Brain microvascular endothelial cell (primary cell): ENCODE measurements around the gene AMER3.

Source experiments
- DNase-seq: peaks from one replicate; pipeline ENCODE4 v3.0.0-alpha.2; 2020
- H3K27ac ChIP-seq: fragments of 250-450 bp; sonication (Bioruptor Pico); 2 replicates; pipeline ENCODE4 v1.5.1; 2020; ENCODE audit warnings: mild to moderate bottlenecking, moderate library complexity
- H3K27me3 ChIP-seq: fragments of 250-450 bp; sonication (Bioruptor Pico); replicated peaks from 2 replicates; pipeline ENCODE4 v1.5.1; 2020; ENCODE audit warnings: mild to moderate bottlenecking
- H3K36me3 ChIP-seq: fragments of 250-450 bp; sonication (Bioruptor Pico); replicated peaks from 2 replicates; pipeline ENCODE4 v1.5.1; 2020; ENCODE audit warnings: mild to moderate bottlenecking
- H3K4me3 ChIP-seq: 2 replicates; pipeline ENCODE4 v1.5.1; 2011; ENCODE audit warnings: low read depth, mild to moderate bottlenecking, control low read depth, low read length, moderate library complexity
- CTCF ChIP-seq: IDR thresholded peaks from 2 replicates; pipeline ENCODE4 v1.5.1; 2011; ENCODE audit warnings: low read depth, mild to moderate bottlenecking, moderate library complexity, low read length, control low read depth, inconsistent platforms; ENCODE audit errors: missing control alignments
- in situ Hi-C: cut with HindIII; loops from 2 replicates; pipeline ENCODE4 v1.10.0; 2017; ENCODE audit warnings: low sequenced_read_pairs, low pct_ligation_motif_present

Gene AMER3

GRCh38 chr2:130759906-130760753 is 4.8 kb downstream of the AMER3 start:
- DNase-seq, result no peak
- Histone ChIP-seq H3K4me3 (no peak overlapping the region), H3K36me3 (no peaks in the 10 kb centered on the region), H3K27me3 (peaks cover 12% of the 10 kb centered on the region), H3K27ac (no peak overlapping the region)
- in situ Hi-C loops, result no loop called here
- no peak for TF ChIP-seq CTCF

- TF ChIP-seq CTCF, result no peak
- Histone ChIP-seq H3K4me3 (no peak overlapping the region), H3K27ac (no peak overlapping the region), H3K27me3 (peaks cover 7% of the 10 kb centered on the region), H3K36me3 (no peaks in the 10 kb centered on the region)
- DNase-seq, result no peak
- in situ Hi-C loops, result no loop called here
These were observed 5.7 kb downstream of the AMER3 start for GRCh38 chr2:130760754-130761751.

- in situ Hi-C loops, result no loop called here
- no peak overlapping the region for H3K4me3 ChIP-seq
- TF ChIP-seq CTCF, result no peak
- peaks cover under 1% of the 10 kb centered on the region for H3K27me3 ChIP-seq
- no peaks in the 10 kb centered on the region for H3K36me3 ChIP-seq
- DNase-seq, result no peak
- H3K27ac ChIP-seq, result no peak overlapping the region
These were observed 6.9 kb downstream of the AMER3 start for GRCh38 chr2:130762031-130762909.

- Histone ChIP-seq H3K27me3 (no peaks in the 10 kb centered on the region), H3K36me3 (no peaks in the 10 kb centered on the region), H3K27ac (no peak overlapping the region), H3K4me3 (no peak overlapping the region)
- DNase-seq, result no peak
- TF ChIP-seq CTCF, result no peak
- in situ Hi-C loops, result no loop called here
These were observed 7.6 kb downstream of the AMER3 start for GRCh38 chr2:130762910-130763385.

- DNase-seq, result no peak
- no peak for TF ChIP-seq CTCF
- H3K4me3 ChIP-seq, result no peak overlapping the region
- in situ Hi-C loops, result no loop called here
- H3K27me3 ChIP-seq, result no peaks in the 10 kb centered on the region
- no peaks in the 10 kb centered on the region for H3K36me3 ChIP-seq
- H3K27ac ChIP-seq, result no peak overlapping the region
These were observed 8.1 kb downstream of the AMER3 start for GRCh38 chr2:130763405-130763804.
